Vagina (tissue), 2 donors: ENCODE measurements around the gene RPL18.

Experiments
- CTCF ChIP-seq, 3 experiments: fragments of 450-650 bp in 2 of 3; fragments of 200-600 bp in 1 of 3; sonication (generic) in 1 of 3; IDR thresholded peaks; one replicate each; pipeline ENCODE4 v1.5.1; 2017 to 2019; ENCODE audit warnings: antibody characterized with exemption in 3 of 3, mild to moderate bottlenecking in 2 of 3, moderate library complexity in 2 of 3
- POLR2A ChIP-seq, 2 donors: fragments of 450-650 bp; IDR thresholded peaks; one replicate each; pipeline ENCODE4 v1.6.1; 2017; ENCODE audit warnings: antibody characterized with exemption in 2 of 2, mild to moderate bottlenecking in 2 of 2, moderate library complexity in 2 of 2

- TF ChIP-seq CTCF (IDR thresholded peaks at IDR 0.05) = no peak
- TF ChIP-seq POLR2A (IDR thresholded peaks at IDR 0.05) = no peak
Measured at GRCh38 chr19:48663667-48664066, 44.7 kb upstream of the RPL18 start.
